ENCODE measurements around the gene PYGL. TPM values are rescaled to one million over a fixed set of nuclear protein-coding genes. Genes with fewer than 3 reads are reported as not detected.

The PYGL gene
- total and polyA plus RNA-seq, 10 of the 15 experiments (the other 5 are each of a cell fraction or from before 2014, with no cell fraction given) = 0.05 to 1.4 (median 0.79) TPM

DNA sequence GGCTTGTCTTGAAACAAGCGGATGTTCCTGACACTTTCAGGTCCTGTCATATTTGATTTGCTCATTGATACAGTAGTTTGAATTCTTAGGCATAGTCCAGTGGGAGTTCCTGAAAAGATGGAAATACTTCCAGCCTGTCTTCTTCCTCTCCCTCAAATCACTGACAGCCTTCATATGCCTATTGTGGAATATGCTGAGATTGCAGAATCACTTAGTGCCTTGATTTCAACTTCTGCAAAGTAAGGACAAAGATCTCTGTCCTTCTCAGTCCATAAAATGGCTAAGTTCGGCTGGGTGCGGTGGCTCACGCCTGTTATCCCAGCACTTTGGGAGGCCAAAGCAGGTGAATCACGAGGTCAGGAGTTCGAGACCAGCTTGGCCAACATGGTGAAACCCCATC, 6.7 kb upstream of the PYGL start:
- ATAC-seq = no peak
- no peak overlapping the region for H2AFZ ChIP-seq (ENCODE audit: control insufficient read depth, low read depth, low read length)
- no peaks in the 10 kb centered on the region for H3K27me3 ChIP-seq (replicated peaks in 1 of 2; ENCODE audit: control insufficient read depth in 2 of 2, insufficient read depth in 2 of 2, low read length in 1 of 2)
- no TSS peak for BruUV-seq (replicated peaks)
- intact Hi-C loops (cut with micrococcal nuclease; ENCODE audit: unreplicated experiment) = loop anchor here (5.0 kb wide), 1 partner anchor 271 kb away; no protein-coding TSS in a partner anchor
- H3K79me2 ChIP-seq (ENCODE audit: control insufficient read depth, insufficient read depth, low read length) = no peaks in the 10 kb centered on the region
- H3K27ac ChIP-seq (ENCODE audit: control insufficient read depth, insufficient read depth) = no peak overlapping the region
- DNase-seq (ENCODE audit: low read depth, low spot score) = no peak
- CTCF ChIA-PET = no interaction called here
- POLR2A ChIA-PET = no interaction called here
- H3K9me3 ChIP-seq (replicated peaks; ENCODE audit: control insufficient read depth, insufficient read depth, low read length) = no peaks in the 10 kb centered on the region; the same call in 2 of the 3 replicates
- TF ChIP-seq MXI1 (IDR thresholded peaks at IDR 0.05; ENCODE audit: low read depth, low read length) (no peak), RAD21 (IDR thresholded peaks at IDR 0.05; ENCODE audit: insufficient read depth, low read depth, low read length) (no peak), ASH2L (IDR thresholded peaks at IDR 0.05; ENCODE audit: borderline replicate concordance, low read depth) (no peak), SPI1 (IDR thresholded peaks at IDR 0.05; ENCODE audit: borderline replicate concordance, insufficient read depth, low read depth, low read length) (no peak), SREBF1 (IDR thresholded peaks at IDR 0.05; ENCODE audit: low read length) (no peak), EED (IDR thresholded peaks at IDR 0.05; ENCODE audit: low read depth) (no peak), PML (IDR thresholded peaks at IDR 0.05; ENCODE audit: low read length) (no peak), SMAD5 (IDR thresholded peaks at IDR 0.05; ENCODE audit: low read depth) (no peak), FOXK2 (IDR thresholded peaks at IDR 0.05) (no peak), NBN (IDR thresholded peaks at IDR 0.05) (no peak), HCFC1 (IDR thresholded peaks at IDR 0.05; ENCODE audit: low read length) (no peak), NRF1 (conservative IDR thresholded peaks at IDR 0.05; ENCODE audit: low read depth, low read length) (no peak), ZNF217 (IDR thresholded peaks at IDR 0.05) (no peak), NFYA (IDR thresholded peaks at IDR 0.05; ENCODE audit: borderline replicate concordance, low read depth, low read length) (no peak), NFYB (IDR thresholded peaks at IDR 0.05; ENCODE audit: insufficient read depth, low read depth, low read length) (no peak), RAD51 (IDR thresholded peaks at IDR 0.05) (no peak), SUZ12 (IDR thresholded peaks at IDR 0.05; ENCODE audit: unreplicated experiment) (no peak)
- TF ChIP-seq, protein P1, sequence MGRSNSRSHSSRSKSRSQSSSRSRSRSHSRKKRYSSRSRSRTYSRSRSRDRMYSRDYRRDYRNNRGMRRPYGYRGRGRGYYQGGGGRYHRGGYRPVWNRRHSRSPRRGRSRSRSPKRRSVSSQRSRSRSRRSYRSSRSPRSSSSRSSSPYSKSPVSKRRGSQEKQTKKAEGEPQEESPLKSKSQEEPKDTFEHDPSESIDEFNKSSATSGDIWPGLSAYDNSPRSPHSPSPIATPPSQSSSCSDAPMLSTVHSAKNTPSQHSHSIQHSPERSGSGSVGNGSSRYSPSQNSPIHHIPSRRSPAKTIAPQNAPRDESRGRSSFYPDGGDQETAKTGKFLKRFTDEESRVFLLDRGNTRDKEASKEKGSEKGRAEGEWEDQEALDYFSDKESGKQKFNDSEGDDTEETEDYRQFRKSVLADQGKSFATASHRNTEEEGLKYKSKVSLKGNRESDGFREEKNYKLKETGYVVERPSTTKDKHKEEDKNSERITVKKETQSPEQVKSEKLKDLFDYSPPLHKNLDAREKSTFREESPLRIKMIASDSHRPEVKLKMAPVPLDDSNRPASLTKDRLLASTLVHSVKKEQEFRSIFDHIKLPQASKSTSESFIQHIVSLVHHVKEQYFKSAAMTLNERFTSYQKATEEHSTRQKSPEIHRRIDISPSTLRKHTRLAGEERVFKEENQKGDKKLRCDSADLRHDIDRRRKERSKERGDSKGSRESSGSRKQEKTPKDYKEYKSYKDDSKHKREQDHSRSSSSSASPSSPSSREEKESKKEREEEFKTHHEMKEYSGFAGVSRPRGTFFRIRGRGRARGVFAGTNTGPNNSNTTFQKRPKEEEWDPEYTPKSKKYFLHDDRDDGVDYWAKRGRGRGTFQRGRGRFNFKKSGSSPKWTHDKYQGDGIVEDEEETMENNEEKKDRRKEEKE (IDR thresholded peaks at IDR 0.05) = no peak
- TF ChIP-seq, protein P2, sequence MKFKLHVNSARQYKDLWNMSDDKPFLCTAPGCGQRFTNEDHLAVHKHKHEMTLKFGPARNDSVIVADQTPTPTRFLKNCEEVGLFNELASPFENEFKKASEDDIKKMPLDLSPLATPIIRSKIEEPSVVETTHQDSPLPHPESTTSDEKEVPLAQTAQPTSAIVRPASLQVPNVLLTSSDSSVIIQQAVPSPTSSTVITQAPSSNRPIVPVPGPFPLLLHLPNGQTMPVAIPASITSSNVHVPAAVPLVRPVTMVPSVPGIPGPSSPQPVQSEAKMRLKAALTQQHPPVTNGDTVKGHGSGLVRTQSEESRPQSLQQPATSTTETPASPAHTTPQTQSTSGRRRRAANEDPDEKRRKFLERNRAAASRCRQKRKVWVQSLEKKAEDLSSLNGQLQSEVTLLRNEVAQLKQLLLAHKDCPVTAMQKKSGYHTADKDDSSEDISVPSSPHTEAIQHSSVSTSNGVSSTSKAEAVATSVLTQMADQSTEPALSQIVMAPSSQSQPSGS (IDR thresholded peaks at IDR 0.05; ENCODE audit: low read length) = no peak
- H3K9ac ChIP-seq (ENCODE audit: control insufficient read depth, insufficient read depth, low read length) = no peak overlapping the region
- RAD21 ChIA-PET (ENCODE audit: unreplicated experiment) = no interaction called here
- H4K20me1 ChIP-seq (ENCODE audit: control insufficient read depth, insufficient read depth) = no peaks in the 10 kb centered on the region
- no peaks in the 10 kb centered on the region for H3K4me1 ChIP-seq (ENCODE audit: control insufficient read depth, insufficient read depth, low read length)
- in situ Hi-C loops (cut with MboI) = no loop called here
- no peaks in the 10 kb centered on the region for H3K36me3 ChIP-seq (ENCODE audit: control insufficient read depth in 2 of 2, insufficient read depth in 2 of 2, low read length in 1 of 2)
- H3K4me2 ChIP-seq (ENCODE audit: control insufficient read depth, insufficient read depth) = no peak overlapping the region
- 63% methylated on average over 6 of the region's 6 CpGs for WGBS (ENCODE audit: insufficient coverage, insufficient replicate concordance, low lambda C conversion rate, missing lambda C conversion rate)
- FAIRE-seq = no peak
- SMC1A ChIA-PET (ENCODE audit: uncharacterized antibody, unreplicated experiment) = no interaction called here
- H3K4me3 ChIP-seq = no peak overlapping the region
